ENCODE results near the gene KIF13A.
"Not testable (repeated sequence)": the region's sequence is repeated elsewhere in the genome, so short reads cannot be mapped to it uniquely, and the experiment has no call there.

The KIF13A gene

DNA sequence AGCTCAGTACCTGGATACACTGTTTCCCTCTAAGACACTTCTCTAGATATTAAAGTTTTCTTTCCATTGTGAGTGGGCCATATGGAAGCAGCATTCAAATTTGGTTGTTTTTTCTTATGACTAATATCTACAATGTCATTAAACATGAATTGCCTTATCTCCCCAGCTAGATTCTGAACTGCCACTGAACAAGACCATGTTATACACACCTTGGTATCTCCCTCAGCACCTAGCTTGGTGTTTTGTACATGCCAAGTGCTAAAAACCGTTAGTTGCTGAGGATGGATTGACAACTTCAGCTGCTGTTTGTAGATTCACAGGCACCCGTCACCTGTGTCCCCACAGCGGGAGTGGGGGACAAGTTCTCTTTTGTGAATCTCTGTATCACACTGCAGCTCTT, 131.1 kb downstream of the KIF13A start:
- in situ Hi-C loops (cut with MboI; ENCODE audit: low sequenced_read_pairs) = no loop called here

- in situ Hi-C loops (cut with MboI; ENCODE audit: low sequenced_read_pairs) = no loop called here
Observed at GRCh38 chr6:17855381-17855780, 132.1 kb downstream of the KIF13A start.

DNA sequence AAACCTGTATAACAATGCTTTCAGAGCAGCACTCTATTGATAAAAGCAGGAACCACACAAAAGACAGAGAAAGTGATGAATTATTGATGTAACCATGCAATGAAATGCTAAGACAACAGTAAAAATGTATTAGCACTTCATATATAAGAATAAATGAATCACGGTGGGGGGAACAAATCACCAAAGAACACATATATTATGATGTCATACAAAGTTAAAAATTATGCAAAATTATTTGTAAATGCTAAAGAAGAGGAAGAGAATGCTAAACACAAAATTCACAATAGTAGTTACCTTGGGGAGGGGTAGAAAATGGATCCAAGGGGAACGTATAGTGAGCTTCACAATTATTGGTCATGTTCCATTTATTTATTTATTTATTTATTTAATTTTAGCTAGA, 133.9 kb downstream of the KIF13A start:
- in situ Hi-C loops (cut with MboI; ENCODE audit: low sequenced_read_pairs) = no loop called here

GRCh38 chr6:17851720-17852161, 135.7 kb downstream of the KIF13A start:
- in situ Hi-C loops (cut with MboI; ENCODE audit: low sequenced_read_pairs) = no loop called here

GRCh38 chr6:17851001-17851719, 136.3 kb downstream of the KIF13A start:
- in situ Hi-C loops (cut with MboI; ENCODE audit: low sequenced_read_pairs) = no loop called here

- in situ Hi-C loops (cut with MboI; ENCODE audit: low sequenced_read_pairs) = no loop called here
Observed at GRCh38 chr6:17850281-17850680, 137.2 kb downstream of the KIF13A start.

- in situ Hi-C loops (cut with MboI; ENCODE audit: low sequenced_read_pairs) = no loop called here
Observed at GRCh38 chr6:17847203-17847760, 140.2 kb downstream of the KIF13A start.

GRCh38 chr6:17846762-17847161, 140.7 kb downstream of the KIF13A start:
- in situ Hi-C loops (cut with MboI; ENCODE audit: low sequenced_read_pairs) = no loop called here

DNA sequence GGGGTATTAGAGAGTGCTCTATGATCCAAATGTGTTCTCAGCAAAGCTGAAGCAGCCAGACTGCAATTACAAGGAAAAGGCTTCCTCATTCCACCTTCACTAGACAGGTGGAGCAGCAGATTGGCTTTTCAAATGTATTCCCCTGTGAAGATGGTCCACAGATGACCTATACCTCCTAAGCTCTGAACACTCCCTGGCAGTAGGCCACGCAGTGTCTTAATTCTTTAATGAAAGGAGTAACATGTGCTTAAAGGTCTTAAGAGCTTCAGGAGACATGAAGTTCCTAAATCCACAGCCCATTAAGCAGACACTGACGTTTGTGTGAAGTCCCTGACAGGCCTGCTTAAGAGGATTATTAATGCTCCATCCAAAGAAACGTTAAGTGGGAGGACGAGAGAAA, 141.8 kb downstream of the KIF13A start:
- in situ Hi-C loops (cut with MboI; ENCODE audit: low sequenced_read_pairs) = no loop called here

GRCh38 chr6:17844967-17845366, 142.5 kb downstream of the KIF13A start:
- in situ Hi-C loops (cut with MboI; ENCODE audit: low sequenced_read_pairs) = not testable (repeated sequence)

- in situ Hi-C loops (cut with MboI; ENCODE audit: low sequenced_read_pairs) = no loop called here
Observed at GRCh38 chr6:17842934-17843821, 144.3 kb downstream of the KIF13A start.

DNA sequence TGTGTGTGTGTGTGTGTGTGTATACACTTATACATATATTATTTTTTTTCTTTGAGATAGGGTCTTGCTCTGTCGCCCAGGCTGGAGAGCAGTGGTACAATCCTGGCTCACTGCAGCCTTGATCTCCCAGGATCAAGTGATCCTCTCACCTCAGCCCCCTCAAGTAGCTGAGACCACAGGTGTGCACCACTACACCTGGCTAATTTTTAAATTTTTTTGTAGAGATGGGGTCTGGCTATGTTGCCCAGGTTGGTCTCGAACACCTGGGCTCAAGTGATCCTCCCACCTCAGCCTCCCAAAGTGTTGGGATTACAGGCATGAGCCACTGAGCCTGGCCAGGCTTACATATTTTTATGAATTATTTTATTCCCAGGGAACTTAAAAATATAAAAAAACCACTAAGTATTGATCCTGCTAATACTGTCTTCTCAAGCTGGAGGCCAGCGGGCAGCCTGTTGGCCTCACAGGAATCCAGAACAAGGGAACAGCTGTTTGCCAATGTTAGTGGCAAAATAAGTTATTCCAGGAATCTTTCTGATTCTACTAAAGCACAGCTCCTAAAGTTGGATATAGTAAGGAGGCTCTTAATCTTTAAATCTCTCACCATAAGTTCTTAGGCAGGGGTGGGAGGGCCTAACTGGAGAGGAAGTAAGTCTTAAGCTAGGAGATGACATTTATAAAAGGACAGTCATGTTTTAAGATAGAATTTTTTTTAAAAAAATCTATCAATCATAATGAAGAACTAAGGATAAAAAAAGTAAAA, 145.2 kb downstream of the KIF13A start:
- in situ Hi-C loops (cut with MboI; ENCODE audit: low sequenced_read_pairs) = no loop called here

DNA sequence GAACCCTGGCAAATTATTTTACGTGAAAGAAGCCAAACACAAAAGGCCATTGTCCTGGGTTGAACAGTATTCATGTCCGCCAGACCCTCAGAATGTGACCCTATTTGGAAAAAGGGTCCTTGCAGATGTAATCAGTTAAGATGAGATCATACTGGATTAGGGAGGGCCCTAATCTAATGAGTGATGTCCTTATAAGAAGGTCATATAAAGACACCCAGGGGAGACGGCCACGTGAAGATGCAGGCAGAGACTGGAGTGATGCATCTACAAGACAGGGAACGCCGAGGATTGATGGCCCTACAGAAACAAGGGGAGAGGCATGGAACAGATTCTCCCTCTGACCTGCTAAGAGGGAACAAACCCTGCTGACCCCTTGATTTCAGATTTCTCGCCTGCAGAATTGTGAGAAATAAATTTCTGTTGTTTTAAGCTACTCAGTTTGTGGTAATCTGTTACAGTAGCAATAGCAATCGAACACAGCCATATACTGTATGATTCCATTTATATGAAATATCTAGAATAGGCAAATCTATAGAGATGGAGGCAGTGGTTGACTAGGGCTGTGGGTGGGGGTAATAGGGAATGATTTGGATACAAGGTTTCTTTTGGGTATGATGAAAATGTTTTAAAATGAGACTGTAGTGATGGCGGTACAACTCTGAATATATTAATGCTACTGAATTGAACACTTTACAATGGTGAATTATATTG, 147.8 kb downstream of the KIF13A start:
- in situ Hi-C loops (cut with MboI; ENCODE audit: low sequenced_read_pairs) = no loop called here

DNA sequence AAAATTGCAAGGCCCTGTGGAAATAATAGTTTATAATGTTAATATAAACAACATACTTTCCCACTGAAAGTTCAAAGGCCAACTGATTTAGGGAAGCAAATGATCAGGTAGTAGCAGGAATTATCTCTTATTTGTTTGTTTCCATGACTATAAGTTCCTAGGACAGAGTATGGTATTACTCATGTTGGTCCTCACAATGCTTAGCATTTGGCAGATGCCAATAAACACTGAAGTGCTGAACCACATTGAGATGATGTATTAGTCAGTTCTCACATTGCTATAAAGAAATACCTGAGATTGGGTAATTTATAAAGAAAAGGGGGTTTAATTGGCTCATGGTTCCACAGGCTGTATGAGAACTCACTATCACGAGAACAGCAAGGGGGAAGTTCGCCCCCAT, 151.1 kb downstream of the KIF13A start:
- in situ Hi-C loops (cut with MboI; ENCODE audit: low sequenced_read_pairs) = no loop called here

DNA sequence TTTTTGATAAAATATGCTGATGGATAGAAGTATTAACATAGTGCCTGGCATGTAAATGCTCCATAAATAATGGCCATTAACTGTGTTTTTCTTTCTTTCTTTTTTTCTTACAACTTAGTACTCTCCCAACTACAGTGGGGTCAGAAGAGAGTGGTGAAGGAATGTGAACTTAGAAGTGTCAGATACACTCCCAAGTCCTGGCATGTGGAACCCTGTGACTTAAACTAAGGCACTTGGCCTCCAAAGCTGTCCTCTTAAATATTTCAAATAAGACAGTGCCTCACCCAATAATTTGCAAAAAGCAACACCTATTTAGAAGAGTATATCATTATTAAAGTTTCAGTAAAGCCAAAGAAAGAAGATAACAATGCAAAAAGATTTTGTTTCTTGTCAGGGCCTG, 151.7 kb downstream of the KIF13A start:
- in situ Hi-C loops (cut with MboI; ENCODE audit: low sequenced_read_pairs) = no loop called here

GRCh38 chr6:17831135-17831534, 156.3 kb downstream of the KIF13A start:
- in situ Hi-C loops (cut with MboI; ENCODE audit: low sequenced_read_pairs) = no loop called here

DNA sequence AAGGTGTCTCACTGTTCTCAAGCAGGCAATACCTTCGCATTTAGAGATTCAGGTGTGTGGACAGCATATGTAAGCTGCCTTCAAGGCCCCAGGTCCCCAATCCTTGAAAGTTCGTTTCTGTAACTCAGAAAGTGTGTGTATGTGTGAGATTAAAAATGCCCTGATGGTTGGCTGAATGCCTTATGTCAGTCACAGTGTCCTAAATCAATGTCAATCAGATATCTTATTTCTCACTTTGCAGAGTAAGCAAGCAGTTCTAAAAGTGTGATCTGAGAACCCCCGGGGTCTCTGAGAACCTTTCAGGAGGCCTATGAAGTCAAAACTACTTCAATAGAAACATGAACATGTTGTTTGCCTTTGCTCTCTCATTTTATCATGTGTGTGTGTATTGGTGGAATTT, 157.5 kb downstream of the KIF13A start:
- in situ Hi-C loops (cut with MboI; ENCODE audit: low sequenced_read_pairs) = no loop called here

- in situ Hi-C loops (cut with MboI; ENCODE audit: low sequenced_read_pairs) = no loop called here
Observed at GRCh38 chr6:17828149-17828548, 159.3 kb downstream of the KIF13A start.

DNA sequence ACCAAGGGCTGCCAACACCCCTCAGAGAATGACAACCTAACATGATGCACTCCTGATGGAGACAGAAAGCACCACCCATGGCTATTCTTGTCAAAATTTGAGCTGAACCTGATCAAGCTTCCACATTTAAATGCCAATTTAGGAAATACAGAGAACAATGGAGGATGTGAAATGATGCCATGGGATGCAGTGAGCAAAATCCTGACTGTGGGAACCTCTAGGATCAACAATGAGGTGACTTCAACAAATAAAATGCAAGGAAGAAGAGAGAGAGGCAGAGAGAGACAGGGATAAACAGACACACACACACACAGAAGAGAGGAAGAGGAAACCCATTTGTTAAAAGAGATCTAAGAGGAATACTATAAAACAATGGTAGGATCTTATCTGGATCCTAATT, 161.1 kb downstream of the KIF13A start:
- in situ Hi-C loops (cut with MboI; ENCODE audit: low sequenced_read_pairs) = no loop called here

DNA sequence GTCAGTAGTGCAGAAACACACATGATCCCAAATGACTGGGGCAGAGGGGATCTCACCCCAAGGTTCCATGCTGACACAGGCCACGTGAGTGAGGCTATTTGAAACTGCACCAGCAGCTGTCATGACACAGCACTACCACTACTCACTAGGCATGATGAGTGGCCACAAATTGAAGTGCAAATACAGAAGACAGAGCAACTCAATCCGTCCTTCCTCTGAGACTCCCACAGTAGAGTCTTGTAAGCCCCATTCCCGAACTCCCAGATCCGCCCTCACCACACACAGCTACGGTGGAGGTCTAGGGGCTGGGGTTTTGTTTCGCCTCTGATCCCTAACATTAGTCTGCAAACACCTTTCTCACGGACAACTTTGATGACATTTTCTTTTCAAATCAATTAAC, 167.4 kb downstream of the KIF13A start:
- in situ Hi-C loops (cut with MboI; ENCODE audit: low sequenced_read_pairs) = loop anchor here (25.0 kb wide), 2 partner anchors 233 to 658 kb away; no protein-coding TSS in a partner anchor

All from HL-60/S4 treated with phorbol 12-myristate 13-acetate at 8.2 ng/mL for 4 days and 3 days (cell line).